GM21526 (cell line): ENCODE measurements around the gene HAUS1.
"Not testable (repeated sequence)": the region's sequence is repeated elsewhere in the genome, so short reads cannot be mapped to it uniquely, and the experiment has no call there.

Experiments used
- ATAC-seq: cut with Tn5 transposase; IDR thresholded peaks from one replicate; pipeline ENCODE4 v1.9.1; 2021; ENCODE audit warnings: moderate library complexity; ENCODE audit not compliant: unreplicated experiment, low FRiP score

The HAUS1 gene

GRCh38 chr18:46084431-46084830 is 19.8 kb upstream of the HAUS1 start:
- ATAC-seq = no peak

- not testable (repeated sequence) for ATAC-seq
Observed at GRCh38 chr18:46088501-46088900, 15.7 kb upstream of the HAUS1 start.

- no peak for ATAC-seq
Observed at GRCh38 chr18:46095532-46095931, 8.7 kb upstream of the HAUS1 start.

- peak; percentile 38 for ATAC-seq
Observed at GRCh38 chr18:46096651-46097300, 7.4 kb upstream of the HAUS1 start.

GRCh38 chr18:46097431-46097800 is 6.8 kb upstream of the HAUS1 start:
- peak; percentile 33 for ATAC-seq

- peak; percentile 60 for ATAC-seq
Observed at GRCh38 chr18:46097801-46098615, 6.2 kb upstream of the HAUS1 start, which contains the start of gene ATP5F1A. Gene ATP5F1A, minus strand, starts transcription at chr18:46098296. Its CDS starts 65 bp downstream, at chr18:46098231.

GRCh38 chr18:46098616-46098933 is 5.6 kb upstream of the HAUS1 start:
- ATAC-seq = no peak

- no peak for ATAC-seq
Observed at GRCh38 chr18:46099463-46099862, 4.7 kb upstream of the HAUS1 start.

GRCh38 chr18:46109386-46109785 is 5.2 kb downstream of the HAUS1 start:
- ATAC-seq = no peak

- no peak for ATAC-seq
Observed at GRCh38 chr18:46110406-46110805, 6.2 kb downstream of the HAUS1 start.

GRCh38 chr18:46113751-46114150 is 9.6 kb downstream of the HAUS1 start:
- ATAC-seq = no peak

- not testable (repeated sequence) for ATAC-seq
Observed at GRCh38 chr18:46126625-46127024, 22.4 kb downstream of the HAUS1 start.

- ATAC-seq = no peak
Observed at GRCh38 chr18:46130061-46130460, 25.9 kb downstream of the HAUS1 start.

- ATAC-seq = not testable (repeated sequence)
Observed at GRCh38 chr18:46130549-46130948, 26.4 kb downstream of the HAUS1 start.

GRCh38 chr18:46133534-46133933 is 29.3 kb downstream of the HAUS1 start:
- no peak for ATAC-seq

GRCh38 chr18:46134920-46135675 is 30.9 kb downstream of the HAUS1 start:
- no peak for ATAC-seq

GRCh38 chr18:46140173-46140572 is 36.0 kb downstream of the HAUS1 start:
- ATAC-seq = no peak

GRCh38 chr18:46141199-46141598 is 37.0 kb downstream of the HAUS1 start:
- ATAC-seq = no peak

- ATAC-seq = no peak
Observed at GRCh38 chr18:46148810-46149209, 44.6 kb downstream of the HAUS1 start.

GRCh38 chr18:46152436-46152807 is 48.2 kb downstream of the HAUS1 start:
- no peak for ATAC-seq

GRCh38 chr18:46152808-46153617 is 48.8 kb downstream of the HAUS1 start:
- no peak for ATAC-seq
